HCT116 (cell line): ENCODE results near the gene TTLL9. TPM values are rescaled to one million over a fixed set of nuclear protein-coding genes. Genes with fewer than 3 reads are reported as not detected.

Experiments used
- ATAC-seq: fragments of 200-7000 bp; cut with Tn5 transposase; 2 replicates; pipeline ENCODE4 v1.9.1; 2020; ENCODE audit warnings: mild to moderate bottlenecking, moderate library complexity
- BruUV-seq: library from RNA; stranded (reverse); fragments of 400-500 nt; replicated peaks from 2 replicates; lab custom pipeline; 2021; lab: Mats Ljungman, UMichigan
- CTCF ChIA-PET: fragments of 300-600 bp; sonication (Branson Sonifier 250); formaldehyde crosslinking; loops from one replicate; lab custom pipeline; 2021; ENCODE audit warnings: antibody characterized with exemption; lab: Charles Lee
- POLR2A ChIA-PET: fragments of 300-600, 350-600 bp; sonication (Branson Sonifier 250); formaldehyde crosslinking; loops from one replicate; lab custom pipeline; 2021; ENCODE audit warnings: antibody characterized with exemption; lab: Charles Lee
- RAD21 ChIA-PET, 2 experiments: fragments of 300-600 bp; sonication (Branson Sonifier 250); formaldehyde crosslinking; loops; one replicate each; lab custom pipeline; 2023; ENCODE audit warnings: low total read pairs in 2 of 2; ENCODE audit not compliant: uncharacterized antibody in 2 of 2, unreplicated experiment in 2 of 2, low non-redundant PET in 1 of 2; lab: Charles Lee
- DNase-seq: peaks from one replicate; pipeline ENCODE4 v3.0.0-alpha.2; 2010; ENCODE audit warnings: low read depth, low spot score
- H2AFZ ChIP-seq: fragments of 200-600 bp; shearing (Covaris generic), sonication (generic); 2 replicates; pipeline ENCODE4 v1.6.1; 2017; ENCODE audit warnings: low read depth, mixed run types, mixed read lengths, antibody characterized with exemption, low read length; ENCODE audit not compliant: poor library complexity, severe bottlenecking
- H3K27ac ChIP-seq: 2 replicates; pipeline ENCODE4 v1.5.1; 2012; ENCODE audit warnings: low read depth, low read length
- H3K27me3 ChIP-seq: fragments of 200-600 bp; sonication (generic); 2 replicates; pipeline ENCODE4 v1.6.1; 2016; ENCODE audit warnings: mixed run types, low read length, mixed read lengths; ENCODE audit not compliant: insufficient read depth
- H3K36me3 ChIP-seq, 2 experiments: fragments of 200-500 bp in 1 of 2; fragments of 200-600 bp in 1 of 2; sonication (Bioruptor generic) in 1 of 2; sonication (generic) in 1 of 2; 2 replicates each; pipeline versions ENCODE4 v1.5.1 to v1.6.1; 2014 to 2016; ENCODE audit warnings: low read length in 2 of 2, inconsistent platforms in 1 of 2, mixed read lengths in 1 of 2, mixed run types in 1 of 2; ENCODE audit not compliant: insufficient read depth in 2 of 2, control insufficient read depth in 1 of 2
- H3K4me1 ChIP-seq, 2 experiments: fragments of 200-600 bp in 1 of 2; sonication (generic) in 1 of 2; 2 replicates each; pipeline versions ENCODE4 v1.5.1 to v1.6.1; 2012 to 2017; ENCODE audit warnings: low read length in 2 of 2, inconsistent platforms in 1 of 2, mild to moderate bottlenecking in 1 of 2, mixed read lengths in 1 of 2, mixed run types in 1 of 2, moderate library complexity in 1 of 2; ENCODE audit not compliant: insufficient read depth in 2 of 2, control insufficient read depth in 1 of 2
- H3K4me2 ChIP-seq: fragments of 200-600 bp; sonication (generic); 2 replicates; pipeline ENCODE4 v1.6.1; 2017; ENCODE audit warnings: mixed run types, low read length, mixed read lengths
- H3K4me3 ChIP-seq, 2 experiments: fragments of 200-600 bp in 1 of 2; sonication (generic) in 1 of 2; replicated peaks in 1 of 2; 2 replicates each; pipeline ENCODE4 v1.5.1; 2011 to 2016; ENCODE audit warnings: low read length in 2 of 2, control low read depth in 1 of 2, low read depth in 1 of 2, mild to moderate bottlenecking in 1 of 2, mixed read lengths in 1 of 2, mixed run types in 1 of 2
- H3K79me2 ChIP-seq: fragments of 200-600 bp; sonication (generic); 2 replicates; pipeline ENCODE4 v1.6.1; 2017; ENCODE audit warnings: mild to moderate bottlenecking, mixed run types, low read length, moderate library complexity, mixed read lengths; ENCODE audit not compliant: insufficient read depth
- H3K9ac ChIP-seq: fragments of 200-600 bp; sonication (generic); 2 replicates; pipeline ENCODE4 v1.6.1; 2016; ENCODE audit warnings: low read length, mixed read lengths
- H3K9me2 ChIP-seq: fragments of 200-600 bp; sonication (generic), shearing (Covaris generic); 2 replicates; pipeline ENCODE4 v1.6.1; 2017; ENCODE audit warnings: mixed run types, mild to moderate bottlenecking, moderate library complexity; ENCODE audit not compliant: insufficient read depth
- H3K9me3 ChIP-seq, 2 experiments: fragments of 200-500 bp in 1 of 2; fragments of 200-600 bp in 1 of 2; sonication (Bioruptor generic) in 1 of 2; sonication (generic) in 1 of 2; 2 replicates each; pipeline ENCODE4 v1.6.1; 2014 to 2017; ENCODE audit warnings: low read length in 2 of 2, mixed read lengths in 2 of 2, inconsistent platforms in 1 of 2, low read depth in 1 of 2, mild to moderate bottlenecking in 1 of 2, mixed run types in 1 of 2, moderate library complexity in 1 of 2; ENCODE audit not compliant: control insufficient read depth in 1 of 2, insufficient read depth in 1 of 2
- H4K20me1 ChIP-seq: fragments of 200-600 bp; sonication (generic), shearing (Covaris generic); 2 replicates; pipeline ENCODE4 v1.6.1; 2017; ENCODE audit warnings: mixed run types, mild to moderate bottlenecking, moderate library complexity; ENCODE audit not compliant: insufficient read depth
- CBX3 ChIP-seq: IDR thresholded peaks from 2 replicates; pipeline ENCODE4 v1.6.1; 2012; ENCODE audit warnings: low read depth
- EGR1 ChIP-seq: IDR thresholded peaks from 2 replicates; pipeline ENCODE4 v1.6.1; 2012; ENCODE audit warnings: low read depth
- ELF1 ChIP-seq: IDR thresholded peaks from 2 replicates; pipeline ENCODE4 v1.6.1; 2012; ENCODE audit warnings: low read depth, borderline replicate concordance
- JUND ChIP-seq: IDR thresholded peaks from 2 replicates; pipeline ENCODE4 v1.6.1; 2012
- POLR2AphosphoS5 ChIP-seq: IDR thresholded peaks from 2 replicates; pipeline ENCODE4 v1.6.1; 2011; ENCODE audit warnings: mild to moderate bottlenecking, low read depth, low read length, moderate library complexity
- RAD21 ChIP-seq: IDR thresholded peaks from 2 replicates; pipeline ENCODE4 v1.6.1; 2012; ENCODE audit warnings: low read depth, mild to moderate bottlenecking
- SP1 ChIP-seq: IDR thresholded peaks from 2 replicates; pipeline ENCODE4 v1.6.1; 2012; ENCODE audit warnings: low read depth
- YY1 ChIP-seq: IDR thresholded peaks from 2 replicates; pipeline ENCODE4 v1.6.1; 2011; ENCODE audit warnings: low read length, low read depth, moderate library complexity, mild to moderate bottlenecking; ENCODE audit not compliant: insufficient replicate concordance; ENCODE audit errors: extremely low read depth
- ZNF274 ChIP-seq: fragments of 200-500 bp; sonication (Bioruptor generic); IDR thresholded peaks from 2 replicates; pipeline ENCODE4 v1.6.1; 2014; ENCODE audit warnings: mild to moderate bottlenecking, low read depth, low read length, inconsistent platforms
- intact Hi-C: fragments of 100-400 bp; cut with micrococcal nuclease; formaldehyde crosslinking; loops from 2 replicates; pipeline ENCODE4 v1.10.0; 2022
- total RNA-seq: library from RNA; stranded (reverse); gene quantifications from one replicate; pipeline ENCODE4 v1.2.1, GENCODE V29; 2021; ENCODE audit not compliant: unreplicated experiment
- TF ChIP-seq, protein P1 (sequence below): IDR thresholded peaks from 2 replicates; pipeline ENCODE4 v1.6.1; 2012; ENCODE audit warnings: low read depth

TTLL9 gene
- total RNA-seq, 1 experiment from 2014 or later = not detected

DNA sequence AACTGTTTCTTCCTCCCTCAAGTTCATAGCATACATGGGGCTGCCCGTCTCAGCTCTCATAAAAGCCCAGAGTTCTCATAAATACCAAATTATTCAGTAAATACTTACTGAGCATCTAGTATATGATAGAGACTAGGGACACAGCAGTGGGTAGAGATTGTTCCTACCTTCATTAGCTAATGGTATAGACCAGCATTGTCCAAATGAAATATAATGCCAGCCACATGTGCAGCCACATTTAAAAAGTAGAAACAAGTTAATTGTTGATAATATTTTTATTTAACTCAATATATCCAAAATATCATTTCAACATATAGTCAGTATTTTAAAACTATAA lies 1.2 kb downstream of the TTLL9 start:
- ChIA-PET RAD21 (no interaction called here), CTCF (no interaction called here), POLR2A (interaction anchor here (1.0 kb wide), 1 partner anchor 12 kb away, joined by 5 read pairs; no protein-coding TSS in a partner anchor)
- no peaks in the 10 kb centered on the region for H4K20me1 ChIP-seq
- H3K27ac ChIP-seq = no peak overlapping the region
- no peak overlapping the region for H3K9ac ChIP-seq
- intact Hi-C loops = no loop called here
- H3K4me1 ChIP-seq = no peaks in the 10 kb centered on the region
- no peak overlapping the region for H2AFZ ChIP-seq
- no peak for DNase-seq
- no peaks in the 10 kb centered on the region for H3K79me2 ChIP-seq
- no peaks in the 10 kb centered on the region for H3K27me3 ChIP-seq
- no peak overlapping the region for H3K4me3 ChIP-seq
- no peak overlapping the region for H3K4me2 ChIP-seq
- TF ChIP-seq SP1 = no peak
- TF ChIP-seq ELF1 = no peak
- TF ChIP-seq, protein P1, sequence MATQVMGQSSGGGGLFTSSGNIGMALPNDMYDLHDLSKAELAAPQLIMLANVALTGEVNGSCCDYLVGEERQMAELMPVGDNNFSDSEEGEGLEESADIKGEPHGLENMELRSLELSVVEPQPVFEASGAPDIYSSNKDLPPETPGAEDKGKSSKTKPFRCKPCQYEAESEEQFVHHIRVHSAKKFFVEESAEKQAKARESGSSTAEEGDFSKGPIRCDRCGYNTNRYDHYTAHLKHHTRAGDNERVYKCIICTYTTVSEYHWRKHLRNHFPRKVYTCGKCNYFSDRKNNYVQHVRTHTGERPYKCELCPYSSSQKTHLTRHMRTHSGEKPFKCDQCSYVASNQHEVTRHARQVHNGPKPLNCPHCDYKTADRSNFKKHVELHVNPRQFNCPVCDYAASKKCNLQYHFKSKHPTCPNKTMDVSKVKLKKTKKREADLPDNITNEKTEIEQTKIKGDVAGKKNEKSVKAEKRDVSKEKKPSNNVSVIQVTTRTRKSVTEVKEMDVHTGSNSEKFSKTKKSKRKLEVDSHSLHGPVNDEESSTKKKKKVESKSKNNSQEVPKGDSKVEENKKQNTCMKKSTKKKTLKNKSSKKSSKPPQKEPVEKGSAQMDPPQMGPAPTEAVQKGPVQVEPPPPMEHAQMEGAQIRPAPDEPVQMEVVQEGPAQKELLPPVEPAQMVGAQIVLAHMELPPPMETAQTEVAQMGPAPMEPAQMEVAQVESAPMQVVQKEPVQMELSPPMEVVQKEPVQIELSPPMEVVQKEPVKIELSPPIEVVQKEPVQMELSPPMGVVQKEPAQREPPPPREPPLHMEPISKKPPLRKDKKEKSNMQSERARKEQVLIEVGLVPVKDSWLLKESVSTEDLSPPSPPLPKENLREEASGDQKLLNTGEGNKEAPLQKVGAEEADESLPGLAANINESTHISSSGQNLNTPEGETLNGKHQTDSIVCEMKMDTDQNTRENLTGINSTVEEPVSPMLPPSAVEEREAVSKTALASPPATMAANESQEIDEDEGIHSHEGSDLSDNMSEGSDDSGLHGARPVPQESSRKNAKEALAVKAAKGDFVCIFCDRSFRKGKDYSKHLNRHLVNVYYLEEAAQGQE = no peak
- TF ChIP-seq EGR1 = no peak
- TF ChIP-seq YY1 = no peak
- TF ChIP-seq JUND = no peak
- TF ChIP-seq ZNF274 = no peak
- TF ChIP-seq CBX3 = no peak
- no peak for TF ChIP-seq RAD21
- TF ChIP-seq POLR2AphosphoS5 = no peak
- H3K9me2 ChIP-seq = no peaks in the 10 kb centered on the region
- no peaks in the 10 kb centered on the region for H3K9me3 ChIP-seq
- no TSS peak for BruUV-seq
- no peaks in the 10 kb centered on the region for H3K36me3 ChIP-seq
- no peak for ATAC-seq
